GM23248 (cell line): ENCODE measurements around the gene LTB4R. TPM values are rescaled to one million over a fixed set of nuclear protein-coding genes. Genes with fewer than 3 reads are reported as not detected.
A peak's percentile ranks its signal among the peaks of the same experiment; 100 is the strongest.

ENCODE experiments used
- DNase-seq: peaks from one replicate; pipeline ENCODE4 v3.0.0-alpha.2; 2015
- H2AFZ ChIP-seq: fragments of 200-600 bp; sonication (generic); 2 replicates; pipeline ENCODE4 v1.6.1; 2016; ENCODE audit warnings: antibody characterized with exemption
- H3F3A ChIP-seq: fragments of 200-600 bp; sonication (generic); 2 replicates; pipeline ENCODE4 v1.6.1; 2016; ENCODE audit warnings: mild to moderate bottlenecking, antibody characterized with exemption, mixed run types; ENCODE audit not compliant: insufficient read depth
- H3K27ac ChIP-seq: fragments of 200-600 bp; sonication (generic); 2 replicates; pipeline ENCODE4 v1.5.1; 2016; ENCODE audit warnings: mild to moderate bottlenecking
- H3K27me3 ChIP-seq: fragments of 200-600 bp; sonication (generic); replicated peaks from 2 replicates; pipeline ENCODE4 v1.6.1; 2016; ENCODE audit warnings: mild to moderate bottlenecking; ENCODE audit not compliant: insufficient read depth
- H3K36me3 ChIP-seq: fragments of 200-600 bp; sonication (generic); 2 replicates; pipeline ENCODE4 v1.6.1; 2016; ENCODE audit warnings: low read depth, mild to moderate bottlenecking
- H3K4me1 ChIP-seq: fragments of 200-600 bp; sonication (generic); 2 replicates; pipeline ENCODE4 v1.6.1; 2016; ENCODE audit warnings: mild to moderate bottlenecking; ENCODE audit not compliant: insufficient read depth
- H3K4me2 ChIP-seq: fragments of 200-600 bp; sonication (generic); one replicate; pipeline ENCODE4 v1.6.1; 2016; ENCODE audit warnings: mild to moderate bottlenecking; ENCODE audit not compliant: unreplicated experiment
- H3K4me3 ChIP-seq: fragments of 200-600 bp; sonication (generic); 2 replicates; pipeline ENCODE4 v1.5.1; 2016; ENCODE audit warnings: mild to moderate bottlenecking
- H3K79me2 ChIP-seq: fragments of 200-600 bp; sonication (generic); 2 replicates; pipeline ENCODE4 v1.6.1; 2016; ENCODE audit warnings: mild to moderate bottlenecking; ENCODE audit not compliant: insufficient read depth
- H3K9ac ChIP-seq: fragments of 200-600 bp; sonication (generic); 2 replicates; pipeline ENCODE4 v1.6.1; 2016; ENCODE audit warnings: mild to moderate bottlenecking
- H3K9me2 ChIP-seq: fragments of 200-600 bp; sonication (generic); 2 replicates; pipeline ENCODE4 v1.6.1; 2016; ENCODE audit warnings: mixed run types, mild to moderate bottlenecking, moderate library complexity; ENCODE audit not compliant: insufficient read depth
- H3K9me3 ChIP-seq: fragments of 200-600 bp; sonication (generic); one replicate; pipeline ENCODE4 v1.6.1; 2017; ENCODE audit warnings: low read depth
- H4K20me1 ChIP-seq: fragments of 200-600 bp; sonication (generic); 2 replicates; pipeline ENCODE4 v1.6.0; 2016; ENCODE audit not compliant: insufficient read depth
- EZH2 ChIP-seq: fragments of 200-600 bp; sonication (generic); IDR thresholded peaks from 2 replicates; pipeline ENCODE4 v1.6.1; 2018; ENCODE audit warnings: antibody characterized with exemption, mild to moderate bottlenecking; ENCODE audit not compliant: insufficient read depth, poor library complexity, severe bottlenecking
- EZH2phosphoT487 ChIP-seq: fragments of 200-600 bp; sonication (generic); IDR thresholded peaks from 2 replicates; pipeline ENCODE4 v1.6.1; 2018; ENCODE audit warnings: antibody characterized with exemption, moderate library complexity, mild to moderate bottlenecking, low read depth; ENCODE audit not compliant: insufficient read depth
- WGBS, 2 experiments: methylation state at CpG; one replicate each; pipeline ENCODE4 v1.1.6; 2015 to 2017; ENCODE audit warnings: low lambda C conversion rate in 2 of 2, low coverage in 1 of 2; ENCODE audit errors: missing lambda C conversion rate in 2 of 2; 5-methylcytosine and 5-hydroxymethylcytosine counted together
- in situ Hi-C: fragments of 300-500 bp; cut with MboI; formaldehyde crosslinking; loops from 2 replicates; pipeline ENCODE4 v1.15.0; 2020
- polyA plus RNA-seq: library from polyadenylated mRNA; unstranded; fragments of >200 nt; fragmentation: Nextera tagmentation; extraction: Ambion mirVana; gene quantifications from 2 replicates; pipeline ENCODE4 v1.2.1, GENCODE V29; 2016
- total RNA-seq: library from RNA; depleted of rRNA; stranded (reverse); fragments of >200 nt; shearing (Covaris generic); gene quantifications from 2 replicates; pipeline ENCODE4 v1.2.3, GENCODE V29; 2014

The LTB4R gene
- total and polyA plus RNA-seq, 2 experiments from 2014 or later = 1.1 to 2.4 TPM

DNA sequence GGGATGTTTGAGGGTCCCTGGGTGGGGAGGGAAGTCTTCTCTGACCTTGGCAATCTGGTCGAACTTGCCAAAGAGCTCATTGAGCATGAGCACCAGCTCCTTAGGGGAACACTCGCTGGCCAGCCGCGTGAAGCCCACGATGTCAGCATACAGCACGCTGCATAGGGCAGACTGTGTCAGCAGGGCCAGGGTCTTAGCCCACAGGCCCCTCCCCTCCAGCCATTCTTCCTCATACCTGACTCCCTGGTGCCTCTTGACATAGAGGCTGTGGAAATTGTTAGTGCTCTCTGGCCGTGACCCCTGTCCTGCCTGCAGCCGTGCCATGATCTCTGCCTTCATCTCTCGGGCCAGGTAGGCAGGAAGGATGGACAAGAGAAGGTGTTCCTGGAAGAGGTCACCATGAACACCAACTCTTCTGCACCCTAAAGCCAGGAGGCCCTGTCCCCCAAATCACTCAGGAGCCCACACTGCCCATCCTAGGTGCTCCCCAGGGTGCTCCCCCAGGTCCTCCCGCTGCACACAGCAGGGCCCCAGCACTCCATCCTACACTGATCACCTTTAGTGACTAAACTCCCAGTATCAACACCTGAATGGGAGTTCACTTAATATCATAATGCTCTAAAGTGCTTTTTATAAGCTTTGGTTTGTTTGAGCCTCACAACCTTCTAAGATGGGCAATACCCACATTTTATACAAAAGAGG is 19.8 kb downstream of the LTB4R start:
- Histone ChIP-seq H3K9me3 (no peaks in the 10 kb centered on the region), H3K4me2 (no peak overlapping the region), H3K4me3 (no peak overlapping the region), H3K4me1 (peaks cover 7% of the 10 kb centered on the region; the same call in 1 of the 2 replicates), H3F3A (no peaks in the 10 kb centered on the region), H3K27ac (no peak overlapping the region), H4K20me1 (no peaks in the 10 kb centered on the region), H2AFZ (no peak overlapping the region), H3K36me3 (no peaks in the 10 kb centered on the region), H3K9me2 (no peaks in the 10 kb centered on the region), H3K9ac (no peak overlapping the region), H3K79me2 (no peaks in the 10 kb centered on the region), H3K27me3 (no peaks in the 10 kb centered on the region)
- 90 to 92% methylated on average over 10 of the region's 10 CpGs for whole genome bisulfite sequencing, 2 experiments
- in situ Hi-C loops = no loop called here
- TF ChIP-seq EZH2phosphoT487 = no peak
- TF ChIP-seq EZH2 = no peak
- no peak for DNase-seq

DNA sequence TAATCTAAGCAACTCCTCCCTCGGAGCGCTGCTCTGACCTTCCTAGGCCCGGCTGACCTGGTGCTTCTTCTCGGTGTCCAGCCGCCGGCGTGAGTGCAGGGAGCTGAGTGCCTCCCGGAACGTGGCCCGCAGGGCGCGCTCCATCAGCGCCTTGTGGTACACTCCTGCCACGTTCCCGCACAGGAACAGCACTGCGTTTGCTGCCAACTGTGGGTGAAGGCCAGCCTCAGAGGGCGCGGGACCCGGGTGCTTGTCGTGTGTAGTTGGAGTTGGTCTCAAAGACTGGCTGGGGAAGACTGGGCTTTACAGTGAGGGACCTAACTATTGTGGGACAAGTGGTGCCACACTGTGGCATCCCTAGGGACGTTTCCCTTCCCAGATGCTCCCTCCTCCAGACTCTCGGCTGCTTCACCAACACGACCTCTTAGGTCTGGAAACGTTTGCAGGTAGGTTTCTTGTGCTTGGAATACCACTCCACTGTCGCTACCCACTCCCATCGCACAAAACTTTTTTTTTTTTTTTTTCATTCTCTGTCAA is 20.5 kb downstream of the LTB4R start:
- in situ Hi-C loops = no loop called here
- no peaks in the 10 kb centered on the region for H4K20me1 ChIP-seq
- no peak overlapping the region for H3K4me2 ChIP-seq
- H2AFZ ChIP-seq = no peak overlapping the region
- no peaks in the 10 kb centered on the region for H3K79me2 ChIP-seq
- DNase-seq = no peak
- no peaks in the 10 kb centered on the region for H3K9me2 ChIP-seq
- H3K9ac ChIP-seq = no peak overlapping the region
- H3K27ac ChIP-seq = no peak overlapping the region
- no peaks in the 10 kb centered on the region for H3F3A ChIP-seq
- H3K9me3 ChIP-seq = no peaks in the 10 kb centered on the region
- 68 to 74% methylated on average over 26 of the region's 26 CpGs for WGBS, 2 experiments
- no peaks in the 10 kb centered on the region for H3K36me3 ChIP-seq
- peaks cover 7% of the 10 kb centered on the region; the same call in 1 of the 2 replicates for H3K4me1 ChIP-seq
- no peak overlapping the region for H3K4me3 ChIP-seq
- H3K27me3 ChIP-seq = no peaks in the 10 kb centered on the region
- TF ChIP-seq EZH2phosphoT487 = no peak
- no peak for TF ChIP-seq EZH2

DNA sequence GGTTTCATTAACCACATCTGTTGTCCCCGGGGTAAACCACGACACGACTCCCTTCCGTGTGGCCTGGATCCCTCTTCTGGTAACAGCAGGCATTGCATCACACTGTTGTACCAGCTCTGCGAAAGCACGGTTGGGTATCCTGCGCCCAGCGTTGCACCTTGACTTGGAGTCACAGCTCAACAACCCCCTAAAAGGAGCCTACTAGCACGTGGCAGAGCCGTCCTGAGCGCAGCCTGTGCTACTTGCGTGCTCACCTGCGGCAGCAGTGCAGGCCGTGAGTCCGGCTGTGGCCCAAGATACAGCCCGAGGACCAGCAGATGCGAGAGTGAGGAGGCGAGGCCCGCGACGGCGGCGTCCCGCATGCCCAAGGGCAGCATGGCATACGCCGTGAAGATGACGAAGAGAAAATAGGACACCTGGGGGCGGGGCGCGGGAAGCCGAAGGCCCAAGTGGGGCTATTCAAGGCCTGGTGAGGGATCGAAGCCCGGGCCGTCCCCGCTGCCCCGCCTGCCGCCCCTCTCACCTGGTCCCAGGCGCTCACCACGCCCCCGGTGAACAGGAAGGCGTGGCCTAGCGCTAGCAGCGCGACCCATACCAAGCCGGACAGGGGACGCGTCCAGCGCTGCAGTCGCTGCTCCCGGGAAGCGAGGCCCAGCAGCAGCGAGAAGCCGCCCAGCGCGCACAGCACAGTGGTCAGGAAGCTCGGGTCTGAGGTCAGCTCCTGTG is 21.1 kb downstream of the LTB4R start:
- Histone ChIP-seq H3K9me3 (no peaks in the 10 kb centered on the region), H3K4me2 (no peak overlapping the region), H4K20me1 (no peaks in the 10 kb centered on the region), H3K4me3 (no peak overlapping the region), H3K79me2 (no peaks in the 10 kb centered on the region), H3K9ac (no peak overlapping the region), H3K27ac (no peak overlapping the region), H3F3A (no peaks in the 10 kb centered on the region), H3K9me2 (no peaks in the 10 kb centered on the region), H2AFZ (no peak overlapping the region; the same call in 1 of the 2 replicates), H3K36me3 (no peaks in the 10 kb centered on the region), H3K4me1 (peaks cover 7% of the 10 kb centered on the region; the same call in 1 of the 2 replicates), H3K27me3 (no peaks in the 10 kb centered on the region)
- no peak for TF ChIP-seq EZH2
- TF ChIP-seq EZH2phosphoT487 = no peak
- 28 to 34% methylated on average over 45 to 56 of the region's 56 CpGs for WGBS, 2 experiments
- in situ Hi-C loops = no loop called here
- peak; percentile 80 for DNase-seq

GRCh38 chr14:24334431-24335291 is 23.4 kb downstream of the LTB4R start, which contains the start of gene ADCY4:
TSS of gene ADCY4 (minus strand) at chr14:24335071. CDS start at chr14:24334652, 419 bp downstream.
- no peaks in the 10 kb centered on the region for H3K36me3 ChIP-seq
- peak within 1 kb of the TSS; percentile 52 for H2AFZ ChIP-seq
- H3K4me3 ChIP-seq = peak within 1 kb of the TSS; percentile 64
- no peaks in the 10 kb centered on the region for H3K9me3 ChIP-seq
- no peaks in the 10 kb centered on the region for H4K20me1 ChIP-seq
- no peak for TF ChIP-seq EZH2
- TF ChIP-seq EZH2phosphoT487 = no peak
- H3K4me2 ChIP-seq = peak within 1 kb of the TSS; percentile 69
- H3K27ac ChIP-seq = no peak within 1 kb of the TSS
- 0 out of 2 replicates have a peak within 1 kb of the TSS, but pooled peaks have one; percentile 6 for H3K9ac ChIP-seq
- peak; percentile 50 for DNase-seq
- no peaks in the 10 kb centered on the region for H3F3A ChIP-seq
- in situ Hi-C loops = loop anchor here (5.0 kb wide), 1 partner anchor 103 kb away; no protein-coding TSS in a partner anchor
- no peaks in the 10 kb centered on the region for H3K9me2 ChIP-seq
- no peaks in the 10 kb centered on the region for H3K27me3 ChIP-seq
- 17% methylated on average over 27 to 55 of the region's 65 CpGs for WGBS, 2 experiments
- H3K4me1 ChIP-seq = peaks cover 7% of the 10 kb centered on the region; the same call in 1 of the 2 replicates
- no peaks in the 10 kb centered on the region for H3K79me2 ChIP-seq
